OCI-LY1 (cell line): Measurements from ENCODE around the gene CNOT3.
A peak's percentile ranks its signal among the peaks of the same experiment; 100 is the strongest.

Experiments
- H2AFZ ChIP-seq: fragments of 200-600 bp; sonication (generic), shearing (Covaris generic); 2 replicates; pipeline ENCODE4 v1.6.0; 2014; ENCODE audit warnings: antibody characterized with exemption, mild to moderate bottlenecking, low read length
- H3F3A ChIP-seq: fragments of 200-600 bp; sonication (generic), shearing (Covaris generic); 2 replicates; pipeline ENCODE4 v1.6.0; 2014; ENCODE audit warnings: mild to moderate bottlenecking, antibody characterized with exemption, low read length, moderate library complexity; ENCODE audit not compliant: insufficient read depth
- H3K27ac ChIP-seq: fragments of 200-600 bp; sonication (generic); 2 replicates; pipeline ENCODE4 v1.5.1; 2014; ENCODE audit warnings: low read length, mixed run types, mild to moderate bottlenecking, low read depth; ENCODE audit not compliant: poor library complexity, severe bottlenecking
- H3K27me3 ChIP-seq: fragments of 200-600 bp; sonication (generic); 2 replicates; pipeline ENCODE4 v1.6.0; 2014; ENCODE audit warnings: antibody characterized with exemption, mild to moderate bottlenecking, low read length, moderate library complexity; ENCODE audit not compliant: insufficient read depth
- H3K36me3 ChIP-seq: fragments of 200-600 bp; sonication (generic); 2 replicates; pipeline ENCODE4 v1.6.1; 2014; ENCODE audit warnings: mild to moderate bottlenecking, antibody characterized with exemption, low read length, moderate library complexity, mixed read lengths; ENCODE audit not compliant: insufficient read depth
- H3K4me1 ChIP-seq: fragments of 200-600 bp; sonication (generic); 2 replicates; pipeline ENCODE4 v1.5.1; 2014; ENCODE audit warnings: mild to moderate bottlenecking, low read length, moderate library complexity; ENCODE audit not compliant: insufficient read depth, severe bottlenecking
- H3K4me2 ChIP-seq: fragments of 200-600 bp; sonication (generic), shearing (Covaris generic); 2 replicates; pipeline ENCODE4 v1.6.1; 2014; ENCODE audit warnings: low read length
- H3K4me3 ChIP-seq: fragments of 200-600 bp; sonication (generic); 2 replicates; pipeline ENCODE4 v1.5.1; 2014; ENCODE audit warnings: low read length, low read depth, mild to moderate bottlenecking, mixed read lengths; ENCODE audit not compliant: poor library complexity, severe bottlenecking
- H3K79me2 ChIP-seq: fragments of 200-600 bp; shearing (Covaris generic); 2 replicates; pipeline ENCODE4 v1.6.1; 2016; ENCODE audit warnings: mixed run types, low read length, mixed read lengths; ENCODE audit not compliant: insufficient read depth
- H3K9ac ChIP-seq: fragments of 200-600 bp; sonication (generic), shearing (Covaris generic); 2 replicates; pipeline ENCODE4 v1.6.1; 2014; ENCODE audit warnings: mild to moderate bottlenecking, low read length, mixed read lengths
- H3K9me2 ChIP-seq: fragments of 200-600 bp; sonication (generic), shearing (Covaris generic); 2 replicates; pipeline ENCODE4 v1.6.1; 2014; ENCODE audit warnings: low read depth, mild to moderate bottlenecking, low read length, mixed read lengths
- H3K9me3 ChIP-seq: fragments of 200-600 bp; shearing (Covaris generic); 2 replicates; pipeline ENCODE4 v1.6.1; 2014; ENCODE audit warnings: low read length, mixed read lengths
- H4K20me1 ChIP-seq: fragments of 200-600 bp; sonication (generic), shearing (Covaris generic); 2 replicates; pipeline ENCODE4 v1.6.0; 2016; ENCODE audit warnings: mild to moderate bottlenecking, low read length; ENCODE audit not compliant: insufficient read depth
- CTCF ChIP-seq: fragments of 200-600 bp; sonication (generic), shearing (Covaris generic); IDR thresholded peaks from 2 replicates; pipeline ENCODE4 v1.5.1; 2017; ENCODE audit warnings: mild to moderate bottlenecking, antibody characterized with exemption, low read length, moderate library complexity, mixed read lengths
- EZH2 ChIP-seq: fragments of 200-600 bp; sonication (generic), shearing (Covaris generic); IDR thresholded peaks from 2 replicates; pipeline ENCODE4 v1.8.0; 2017; ENCODE audit warnings: borderline replicate concordance, mixed run types, mild to moderate bottlenecking, antibody characterized with exemption, low read length, moderate library complexity, mixed read lengths

CNOT3 gene

GRCh38 chr19:54158812-54159351, 21.3 kb downstream of the CNOT3 start:
- H4K20me1 ChIP-seq, result no peaks in the 10 kb centered on the region
- no peaks in the 10 kb centered on the region for H3F3A ChIP-seq
- H3K79me2 ChIP-seq, result no peaks in the 10 kb centered on the region
- no peaks in the 10 kb centered on the region for H3K9me2 ChIP-seq
- peaks cover 38% of the 10 kb centered on the region for H3K36me3 ChIP-seq
- TF ChIP-seq EZH2, result no peak
- no peak for TF ChIP-seq CTCF
- no peak overlapping the region for H2AFZ ChIP-seq
- peak overlapping the region; percentile 80 for H3K27ac ChIP-seq
- peak overlapping the region; percentile 69 for H3K4me3 ChIP-seq
- H3K4me2 ChIP-seq, result peak overlapping the region; percentile 92
- H3K4me1 ChIP-seq, result peaks cover 28% of the 10 kb centered on the region
- no peaks in the 10 kb centered on the region for H3K27me3 ChIP-seq
- H3K9me3 ChIP-seq, result no peaks in the 10 kb centered on the region
- H3K9ac ChIP-seq, result peak overlapping the region; percentile 64

- no peaks in the 10 kb centered on the region for H4K20me1 ChIP-seq
- peak within 1 kb of the TSS; percentile 80 for H3K27ac ChIP-seq
- H3K27me3 ChIP-seq, result no peaks in the 10 kb centered on the region
- no peaks in the 10 kb centered on the region for H3K79me2 ChIP-seq
- no peaks in the 10 kb centered on the region for H3K9me2 ChIP-seq
- no peaks in the 10 kb centered on the region for H3F3A ChIP-seq
- H3K4me1 ChIP-seq, result peaks cover 28% of the 10 kb centered on the region
- H3K9ac ChIP-seq, result peak within 1 kb of the TSS; percentile 73
- H3K36me3 ChIP-seq, result peaks cover 31% of the 10 kb centered on the region
- H3K4me2 ChIP-seq, result peak within 1 kb of the TSS; percentile 92
- peak within 1 kb of the TSS; percentile 69 for H3K4me3 ChIP-seq
- H3K9me3 ChIP-seq, result no peaks in the 10 kb centered on the region
- TF ChIP-seq EZH2 (no peak), CTCF (peak; percentile 28; the same call in 1 of the 2 replicates)
- H2AFZ ChIP-seq, result no peak within 1 kb of the TSS
Observed at GRCh38 chr19:54159352-54160181, 22.0 kb downstream of the CNOT3 start, which contains the start of gene LENG1. Gene LENG1 (minus strand): TSS chr19:54159721. CDS start chr19:54159695, 26 bp downstream.

- Histone ChIP-seq H3K27ac (peak overlapping the region; percentile 41), H3F3A (no peaks in the 10 kb centered on the region), H2AFZ (no peak overlapping the region), H3K27me3 (no peaks in the 10 kb centered on the region), H3K36me3 (peaks cover 24% of the 10 kb centered on the region), H3K4me2 (peak overlapping the region; percentile 74), H3K9me2 (no peaks in the 10 kb centered on the region), H3K4me1 (peaks cover 28% of the 10 kb centered on the region), H4K20me1 (no peaks in the 10 kb centered on the region), H3K79me2 (no peaks in the 10 kb centered on the region), H3K9ac (peak overlapping the region; percentile 73), H3K9me3 (no peaks in the 10 kb centered on the region), H3K4me3 (peak overlapping the region; percentile 69)
- TF ChIP-seq EZH2 (no peak), CTCF (no peak)
Observed at GRCh38 chr19:54160182-54160811, 22.7 kb downstream of the CNOT3 start.
